IPS-NIHi7 (cell line): ENCODE data around the gene EHD2.
"Not testable (repeated sequence)": the region's sequence is repeated elsewhere in the genome, so short reads cannot be mapped to it uniquely, and the experiment has no call there.

Source experiments
- DNase-seq: peaks from one replicate; pipeline ENCODE4 v3.0.0; 2012; ENCODE audit warnings: mixed read lengths; ENCODE audit errors: extremely low spot score

Gene EHD2

GRCh38 chr19:47768604-47769003 is 55.4 kb downstream of the EHD2 start:
- DNase-seq: no peak

GRCh38 chr19:47769534-47769933 is 56.3 kb downstream of the EHD2 start:
- no peak for DNase-seq

GRCh38 chr19:47771291-47771690 is 58.1 kb downstream of the EHD2 start:
- DNase-seq: not testable (repeated sequence)

- DNase-seq: no peak
These were observed 63.3 kb downstream of the EHD2 start for GRCh38 chr19:47776568-47776967.

- DNase-seq: not testable (repeated sequence)
These were observed 64.2 kb downstream of the EHD2 start for GRCh38 chr19:47777245-47778048.

- DNase-seq: peak; percentile 88
These were observed 65.1 kb downstream of the EHD2 start, which contains the start of gene SELENOW for GRCh38 chr19:47778049-47778953. Gene SELENOW, plus strand, starts transcription at chr19:47778703. Its CDS starts 83 bp downstream, at chr19:47778786.

- DNase-seq: no peak
These were observed 65.7 kb downstream of the EHD2 start for GRCh38 chr19:47778954-47779351.

GRCh38 chr19:47779524-47780214 is 66.4 kb downstream of the EHD2 start:
- DNase-seq: no peak

GRCh38 chr19:47780215-47780551 is 67.0 kb downstream of the EHD2 start:
- DNase-seq: no peak

GRCh38 chr19:47781590-47782262 is 68.5 kb downstream of the EHD2 start:
- no peak for DNase-seq

- no peak for DNase-seq
These were observed 73.3 kb downstream of the EHD2 start for GRCh38 chr19:47786566-47786965.

GRCh38 chr19:47787307-47787706 is 74.1 kb downstream of the EHD2 start:
- not testable (repeated sequence) for DNase-seq

GRCh38 chr19:47789811-47790210 is 76.6 kb downstream of the EHD2 start:
- DNase-seq: not testable (repeated sequence)

GRCh38 chr19:47790398-47790814 is 77.2 kb downstream of the EHD2 start:
- peak; percentile 95 for DNase-seq

GRCh38 chr19:47792616-47793015 is 79.4 kb downstream of the EHD2 start:
- no peak for DNase-seq
